ENCODE results near the gene POLR1G. TPM values are rescaled to one million over a fixed set of nuclear protein-coding genes. Genes with fewer than 3 reads are reported as not detected.

POLR1G gene
- total and polyA plus RNA-seq, 9 of the 15 experiments (the other 6 are each of a cell fraction or from before 2014, with no cell fraction given) = 3.0 to 50.1 (median 27.4) TPM

- TF ChIP-seq MECOM (CRISPR knock-in tag; IDR thresholded peaks at IDR 0.05) = no peak
- no peak for TF ChIP-seq ZNF280A (IDR thresholded peaks at IDR 0.05; ENCODE audit: low read depth, partially characterized antibody)
- TF ChIP-seq ZBTB34 (CRISPR knock-in tag; IDR thresholded peaks at IDR 0.05) = no peak
- no peak for TF ChIP-seq HMG20A (CRISPR knock-in tag; conservative IDR thresholded peaks at IDR 0.05)
- no peak for TF ChIP-seq ZNF41 (CRISPR knock-in tag; conservative IDR thresholded peaks at IDR 0.05)
- no peak for TF ChIP-seq RB1 (IDR thresholded peaks at IDR 0.05; ENCODE audit: low read depth)
- no peak for TF ChIP-seq POLR3A (IDR thresholded peaks at IDR 0.05; ENCODE audit: borderline replicate concordance, extremely low read depth, insufficient read depth, insufficient read length)
- no peak for TF ChIP-seq ZNF785 (CRISPR knock-in tag; IDR thresholded peaks at IDR 0.05)
- no peak for TF ChIP-seq GTF2B (IDR thresholded peaks at IDR 0.05; ENCODE audit: extremely low read depth, insufficient read length)
- peak; percentile 24 for TF ChIP-seq EGR1 (conservative IDR thresholded peaks at IDR 0.05)
- TF ChIP-seq EP300 (IDR thresholded peaks at IDR 0.05; ENCODE audit: low read length) = peak; percentile 89
- TF ChIP-seq NR2C2 (CRISPR knock-in tag; IDR thresholded peaks at IDR 0.05) = peak; percentile 74; the same call in 1 of the 2 replicates
- peak; percentile 51; the same call in 1 of the 2 replicates for TF ChIP-seq NR2C2 (tag; IDR thresholded peaks at IDR 0.05)
- no peak for TF ChIP-seq CBX5 (IDR thresholded peaks at IDR 0.05; ENCODE audit: borderline replicate concordance, low read depth)
- TF ChIP-seq MAZ (CRISPR knock-in tag; conservative IDR thresholded peaks at IDR 0.05 in 1 of 2, IDR thresholded peaks at IDR 0.05 in 1 of 2) = peak in 1 of 2 experiments; percentile 17; a peak in 1 of 4 replicates
- no peak for TF ChIP-seq KAT8 (IDR thresholded peaks at IDR 0.05; ENCODE audit: low read depth)
- no peak for TF ChIP-seq ZNF655 (CRISPR knock-in tag; IDR thresholded peaks at IDR 0.05)
- TF ChIP-seq ZBTB43 (CRISPR knock-in tag; IDR thresholded peaks at IDR 0.05) = no peak
- TF ChIP-seq POLR3G (IDR thresholded peaks at IDR 0.05; ENCODE audit: extremely low read depth, insufficient read length, insufficient replicate concordance) = no peak
- TF ChIP-seq ZNF764 (CRISPR knock-in tag; IDR thresholded peaks at IDR 0.05; ENCODE audit: low read depth) = no peak
These were observed 36.5 kb downstream of the POLR1G start (continued) for GRCh38 chr19:45442778-45443461.

Measured in K562 (cell line).